Bone marrow (tissue), 2 donors: ENCODE data around the gene NKX6-1.

Experiments
- DNase-seq, 2 donors: peaks; one replicate each; lab custom pipeline; 2025; lab: John Stamatoyannopoulos, UW

The NKX6-1 gene

GRCh38 chr4:84477738-84478137 lies 21.4 kb downstream of the NKX6-1 start:
- DNase-seq = no peak

GRCh38 chr4:84474107-84474506 lies 25.0 kb downstream of the NKX6-1 start:
- DNase-seq = no peak

- no peak for DNase-seq
Measured at GRCh38 chr4:84472154-84472553, 26.9 kb downstream of the NKX6-1 start.

GRCh38 chr4:84470204-84470785 lies 28.8 kb downstream of the NKX6-1 start:
- DNase-seq = no peak

- no peak for DNase-seq
Measured at GRCh38 chr4:84467601-84468000, 31.5 kb downstream of the NKX6-1 start.

- DNase-seq = no peak
Measured at GRCh38 chr4:84459783-84460182, 39.3 kb downstream of the NKX6-1 start.

GRCh38 chr4:84456157-84456556 lies 42.9 kb downstream of the NKX6-1 start:
- DNase-seq = no peak

- no peak for DNase-seq
Measured at GRCh38 chr4:84455697-84456096, 43.4 kb downstream of the NKX6-1 start.

- no peak for DNase-seq
Measured at GRCh38 chr4:84451546-84451945, 47.5 kb downstream of the NKX6-1 start.

- DNase-seq = no peak
Measured at GRCh38 chr4:84443523-84443922, 55.6 kb downstream of the NKX6-1 start.

- DNase-seq = no peak
Measured at GRCh38 chr4:84442778-84443177, 56.3 kb downstream of the NKX6-1 start.
